OCI-LY1 (cell line): ENCODE measurements around the gene ROR2.

Source experiments
- EZH2 ChIP-seq: fragments of 200-600 bp; sonication (generic), shearing (Covaris generic); IDR thresholded peaks from 2 replicates; pipeline ENCODE4 v1.8.0; 2017; ENCODE audit warnings: borderline replicate concordance, mixed run types, mild to moderate bottlenecking, antibody characterized with exemption, low read length, moderate library complexity, mixed read lengths
- TF ChIP-seq, protein P1 (sequence below): fragments of 200-600 bp; sonication (generic), shearing (Covaris generic); IDR thresholded peaks from 2 replicates; pipeline ENCODE4 v1.5.1; 2017; ENCODE audit warnings: mild to moderate bottlenecking, antibody characterized with exemption, low read length, moderate library complexity, mixed read lengths

DNA sequence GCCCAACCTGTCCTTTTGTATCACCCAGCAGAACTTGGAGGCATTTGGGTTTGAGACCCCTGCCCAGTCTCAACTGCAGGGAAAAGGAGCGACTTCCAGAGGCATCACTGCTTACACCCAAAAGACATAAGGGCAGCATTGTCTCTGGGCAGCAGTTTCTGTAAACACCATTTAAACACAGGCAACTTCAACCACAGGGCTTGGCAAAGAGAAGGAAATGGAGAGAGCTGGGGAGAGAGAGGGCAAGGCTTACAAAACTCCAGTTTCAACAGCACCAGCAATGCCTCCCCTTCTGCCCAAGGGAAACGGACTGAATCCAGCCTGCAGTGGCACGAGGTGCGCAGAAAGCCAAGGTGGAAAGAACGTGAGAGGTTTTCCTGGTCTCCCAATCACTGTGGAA lies 147.6 kb downstream of the ROR2 start:
- TF ChIP-seq, protein P1, sequence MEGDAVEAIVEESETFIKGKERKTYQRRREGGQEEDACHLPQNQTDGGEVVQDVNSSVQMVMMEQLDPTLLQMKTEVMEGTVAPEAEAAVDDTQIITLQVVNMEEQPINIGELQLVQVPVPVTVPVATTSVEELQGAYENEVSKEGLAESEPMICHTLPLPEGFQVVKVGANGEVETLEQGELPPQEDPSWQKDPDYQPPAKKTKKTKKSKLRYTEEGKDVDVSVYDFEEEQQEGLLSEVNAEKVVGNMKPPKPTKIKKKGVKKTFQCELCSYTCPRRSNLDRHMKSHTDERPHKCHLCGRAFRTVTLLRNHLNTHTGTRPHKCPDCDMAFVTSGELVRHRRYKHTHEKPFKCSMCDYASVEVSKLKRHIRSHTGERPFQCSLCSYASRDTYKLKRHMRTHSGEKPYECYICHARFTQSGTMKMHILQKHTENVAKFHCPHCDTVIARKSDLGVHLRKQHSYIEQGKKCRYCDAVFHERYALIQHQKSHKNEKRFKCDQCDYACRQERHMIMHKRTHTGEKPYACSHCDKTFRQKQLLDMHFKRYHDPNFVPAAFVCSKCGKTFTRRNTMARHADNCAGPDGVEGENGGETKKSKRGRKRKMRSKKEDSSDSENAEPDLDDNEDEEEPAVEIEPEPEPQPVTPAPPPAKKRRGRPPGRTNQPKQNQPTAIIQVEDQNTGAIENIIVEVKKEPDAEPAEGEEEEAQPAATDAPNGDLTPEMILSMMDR = no peak
- TF ChIP-seq EZH2 = no peak
